ENCODE data around the gene PURA. TPM values are rescaled to one million over a fixed set of nuclear protein-coding genes. Genes with fewer than 3 reads are reported as not detected.

PURA gene
- total RNA-seq, 1 experiment from 2014 or later: 9.5 TPM

- Histone ChIP-seq H3K36me3 (ENCODE audit: insufficient read depth, low read length, poor library complexity, severe bottlenecking) (no peaks in the 10 kb centered on the region), H3K4me1 (ENCODE audit: insufficient read depth, low read length, poor library complexity, severe bottlenecking) (no peaks in the 10 kb centered on the region), H3K27me3 (replicated peaks; ENCODE audit: insufficient read depth, low read depth, low read length, poor library complexity) (peaks cover 16% of the 10 kb centered on the region), H3K4me3 (ENCODE audit: low read depth, low read length, poor library complexity, severe bottlenecking) (no peak overlapping the region), H3K9me3 (ENCODE audit: low read depth, low read length, poor library complexity, severe bottlenecking) (peaks cover 10% of the 10 kb centered on the region), H3K27ac (ENCODE audit: low read depth, low read length, poor library complexity, severe bottlenecking) (no peak overlapping the region)
- ChIA-PET CTCF (no interaction called here), POLR2A (ENCODE audit: low non-redundant PET) (no interaction called here)
- intact Hi-C loops (cut with micrococcal nuclease; ENCODE audit: unreplicated experiment): no loop called here
- no TSS peak for BruUV-seq (replicated peaks)
- TF ChIP-seq CTCF (conservative IDR thresholded peaks at IDR 0.05; ENCODE audit: low read depth, low read length): no peak
- no peak for TF ChIP-seq EZH2 (IDR thresholded peaks at IDR 0.05; ENCODE audit: borderline replicate concordance, low read depth, low read length, poor library complexity, severe bottlenecking)
- DNase-seq (ENCODE audit: low spot score): no peak
Measured at GRCh38 chr5:140090251-140090650, 23.7 kb upstream of the PURA start.

GRCh38 chr5:140093179-140093578 is 20.7 kb upstream of the PURA start:
- peaks cover 10% of the 10 kb centered on the region for H3K9me3 ChIP-seq (ENCODE audit: low read depth, low read length, poor library complexity, severe bottlenecking)
- H3K36me3 ChIP-seq (ENCODE audit: insufficient read depth, low read length, poor library complexity, severe bottlenecking): no peaks in the 10 kb centered on the region
- H3K4me3 ChIP-seq (ENCODE audit: low read depth, low read length, poor library complexity, severe bottlenecking): no peak overlapping the region
- POLR2A ChIA-PET (ENCODE audit: low non-redundant PET): no interaction called here
- no peaks in the 10 kb centered on the region for H3K4me1 ChIP-seq (ENCODE audit: insufficient read depth, low read length, poor library complexity, severe bottlenecking)
- CTCF ChIA-PET: no interaction called here
- intact Hi-C loops (cut with micrococcal nuclease; ENCODE audit: unreplicated experiment): no loop called here
- DNase-seq (ENCODE audit: low spot score): no peak
- TF ChIP-seq CTCF (conservative IDR thresholded peaks at IDR 0.05; ENCODE audit: low read depth, low read length) (no peak), EZH2 (IDR thresholded peaks at IDR 0.05; ENCODE audit: borderline replicate concordance, low read depth, low read length, poor library complexity, severe bottlenecking) (no peak)
- no TSS peak for BruUV-seq (replicated peaks)
- H3K27me3 ChIP-seq (replicated peaks; ENCODE audit: insufficient read depth, low read depth, low read length, poor library complexity): peaks cover 10% of the 10 kb centered on the region
- H3K27ac ChIP-seq (ENCODE audit: low read depth, low read length, poor library complexity, severe bottlenecking): no peak overlapping the region

- Histone ChIP-seq H3K36me3 (ENCODE audit: insufficient read depth, low read length, poor library complexity, severe bottlenecking) (no peaks in the 10 kb centered on the region), H3K27me3 (replicated peaks; ENCODE audit: insufficient read depth, low read depth, low read length, poor library complexity) (peaks cover 10% of the 10 kb centered on the region), H3K9me3 (ENCODE audit: low read depth, low read length, poor library complexity, severe bottlenecking) (peaks cover 10% of the 10 kb centered on the region), H3K27ac (ENCODE audit: low read depth, low read length, poor library complexity, severe bottlenecking) (no peak overlapping the region), H3K4me1 (ENCODE audit: insufficient read depth, low read length, poor library complexity, severe bottlenecking) (no peaks in the 10 kb centered on the region), H3K4me3 (ENCODE audit: low read depth, low read length, poor library complexity, severe bottlenecking) (no peak overlapping the region)
- DNase-seq (ENCODE audit: low spot score): no peak
- TF ChIP-seq EZH2 (IDR thresholded peaks at IDR 0.05; ENCODE audit: borderline replicate concordance, low read depth, low read length, poor library complexity, severe bottlenecking): no peak
- ChIA-PET POLR2A (ENCODE audit: low non-redundant PET) (no interaction called here), CTCF (no interaction called here)
- no TSS peak for BruUV-seq (replicated peaks)
- intact Hi-C loops (cut with micrococcal nuclease; ENCODE audit: unreplicated experiment): no loop called here
Measured at GRCh38 chr5:140093866-140094265, 20.0 kb upstream of the PURA start.

GRCh38 chr5:140094889-140095288 is 19.0 kb upstream of the PURA start:
- peaks cover 8% of the 10 kb centered on the region for H3K9me3 ChIP-seq (ENCODE audit: low read depth, low read length, poor library complexity, severe bottlenecking)
- TF ChIP-seq CTCF (conservative IDR thresholded peaks at IDR 0.05; ENCODE audit: low read depth, low read length) (no peak), EZH2 (IDR thresholded peaks at IDR 0.05; ENCODE audit: borderline replicate concordance, low read depth, low read length, poor library complexity, severe bottlenecking) (no peak)
- intact Hi-C loops (cut with micrococcal nuclease; ENCODE audit: unreplicated experiment): no loop called here
- no peaks in the 10 kb centered on the region for H3K36me3 ChIP-seq (ENCODE audit: insufficient read depth, low read length, poor library complexity, severe bottlenecking)
- H3K27me3 ChIP-seq (replicated peaks; ENCODE audit: insufficient read depth, low read depth, low read length, poor library complexity): peaks cover 4% of the 10 kb centered on the region
- H3K27ac ChIP-seq (ENCODE audit: low read depth, low read length, poor library complexity, severe bottlenecking): no peak overlapping the region
- no peak for DNase-seq (ENCODE audit: low spot score)
- no TSS peak for BruUV-seq (replicated peaks)
- no peak overlapping the region for H3K4me3 ChIP-seq (ENCODE audit: low read depth, low read length, poor library complexity, severe bottlenecking)
- ChIA-PET CTCF (no interaction called here), POLR2A (ENCODE audit: low non-redundant PET) (no interaction called here)
- H3K4me1 ChIP-seq (ENCODE audit: insufficient read depth, low read length, poor library complexity, severe bottlenecking): no peaks in the 10 kb centered on the region

Measured in A673 (cell line).